H1 (cell line): Measurements from ENCODE around the gene SPDYE5. TPM values are rescaled to one million over a fixed set of nuclear protein-coding genes. Genes with fewer than 3 reads are reported as not detected.
"Not testable (repeated sequence)": the region's sequence is repeated elsewhere in the genome, so short reads cannot be mapped to it uniquely, and the experiment has no call there.

ENCODE experiments used
- CTCF ChIA-PET: fragments of 300-600 bp; sonication (Branson Sonifier 250); formaldehyde crosslinking; loops from one replicate; lab custom pipeline; 2021; ENCODE audit not compliant: partially characterized antibody; lab: Charles Lee
- POLR2A ChIA-PET: fragments of 300-600 bp; sonication (Branson Sonifier 250); formaldehyde crosslinking; loops from one replicate; lab custom pipeline; 2021; ENCODE audit warnings: inconsistent platforms; ENCODE audit not compliant: partially characterized antibody; lab: Charles Lee
- DNase-seq, 2 experiments: peaks; one replicate each; pipeline versions ENCODE4 v3.0.0 to v3.0.0-alpha.2; 2010 to 2022; ENCODE audit warnings: low spot score in 2 of 2, low read depth in 1 of 2, mixed read lengths in 1 of 2
- FAIRE-seq: peaks from 2 replicates; lab custom pipeline; 2011; peaks lifted over from hg19 to GRCh38; lab: Jason Lieb, UNC
- H2AFZ ChIP-seq: 2 replicates; pipeline ENCODE4 v1.8.1; 2012; ENCODE audit warnings: low read length, inconsistent platforms
- H2AK5ac ChIP-seq: 2 replicates; pipeline ENCODE4 v1.6.1; 2013; ENCODE audit warnings: low read depth, low read length
- H2BK120ac ChIP-seq: replicated peaks from 2 replicates; pipeline ENCODE3; 2013; ENCODE audit warnings: low read depth, low read length, inconsistent platforms
- H2BK12ac ChIP-seq: 2 replicates; pipeline ENCODE4 v1.6.1; 2013; ENCODE audit warnings: low read depth, low read length
- H2BK15ac ChIP-seq: 2 replicates; pipeline ENCODE4 v1.6.1; 2013; ENCODE audit warnings: low read length
- H2BK20ac ChIP-seq: 2 replicates; pipeline ENCODE4 v1.6.1; 2013; ENCODE audit warnings: low read length
- H2BK5ac ChIP-seq: 2 replicates; pipeline ENCODE4 v1.6.1; 2013; ENCODE audit warnings: low read depth, low read length
- H3K14ac ChIP-seq: 2 replicates; pipeline ENCODE4 v1.6.1; 2013; ENCODE audit warnings: inconsistent platforms; ENCODE audit not compliant: insufficient read length
- H3K18ac ChIP-seq: 2 replicates; pipeline ENCODE4 v1.6.1; 2013; ENCODE audit warnings: low read length; ENCODE audit errors: extremely low read depth
- H3K23ac ChIP-seq: 2 replicates; pipeline ENCODE4 v1.6.1; 2013; ENCODE audit warnings: inconsistent platforms; ENCODE audit not compliant: insufficient read length
- H3K23me2 ChIP-seq: 2 replicates; pipeline ENCODE4 v1.6.1; 2013; ENCODE audit warnings: low read depth, low read length
- H3K27ac ChIP-seq: 2 replicates; pipeline ENCODE4 v1.6.1; 2011; ENCODE audit warnings: low read depth, low read length, inconsistent platforms
- H3K27me3 ChIP-seq, 4 experiments: replicated peaks in 1 of 4; 1 replicate in 1 of 4; 2 replicates in 3 of 4; pipeline versions ENCODE4 v1.6.1 to v1.8.1; 2011 to 2013; ENCODE audit warnings: low read length in 3 of 4, mild to moderate bottlenecking in 3 of 4, inconsistent platforms in 2 of 4, mixed read lengths in 2 of 4, moderate library complexity in 1 of 4; ENCODE audit not compliant: control insufficient read depth in 3 of 4, insufficient read depth in 3 of 4; ENCODE audit errors: extremely low read depth in 1 of 4
- H3K36me3 ChIP-seq, 4 experiments: 2 replicates each; pipeline versions ENCODE4 v1.6.1 to v1.8.1; 2011 to 2013; ENCODE audit warnings: mild to moderate bottlenecking in 4 of 4, low read length in 3 of 4, moderate library complexity in 2 of 4, control low read depth in 1 of 4, inconsistent platforms in 1 of 4; ENCODE audit not compliant: insufficient read depth in 4 of 4, control insufficient read depth in 2 of 4
- H3K4ac ChIP-seq: replicated peaks from 2 replicates; pipeline ENCODE3; 2013; ENCODE audit warnings: low read length, low read depth, mixed read lengths, inconsistent platforms; ENCODE audit not compliant: insufficient read length
- H3K4me1 ChIP-seq, 4 experiments: replicated peaks in 1 of 4; 1 replicate in 1 of 4; 2 replicates in 3 of 4; pipeline versions ENCODE4 v1.6.1 to v1.8.1; 2011 to 2013; ENCODE audit warnings: low read length in 3 of 4, inconsistent platforms in 2 of 4, mixed read lengths in 1 of 4; ENCODE audit not compliant: insufficient read depth in 4 of 4, control insufficient read depth in 3 of 4
- H3K4me2 ChIP-seq, 2 experiments: 2 replicates each; pipeline versions ENCODE4 v1.6.1 to v1.8.1; 2011 to 2013; ENCODE audit warnings: low read depth in 2 of 2, low read length in 2 of 2, control low read depth in 1 of 2, inconsistent platforms in 1 of 2, mild to moderate bottlenecking in 1 of 2; ENCODE audit not compliant: insufficient read depth in 1 of 2
- H3K4me3 ChIP-seq, 4 experiments: fragments of 200-600, 300-600 bp in 1 of 4; sonication (generic), shearing (Covaris generic), sonication (Bioruptor Twin) in 1 of 4; 2 replicates each; pipeline versions ENCODE4 v1.5.1 to v1.8.1; 2011 to 2016; ENCODE audit warnings: low read length in 4 of 4, low read depth in 3 of 4, control low read depth in 2 of 4, inconsistent platforms in 2 of 4, mild to moderate bottlenecking in 2 of 4, mixed read lengths in 1 of 4, moderate library complexity in 1 of 4; ENCODE audit not compliant: insufficient read depth in 2 of 4; ENCODE audit errors: extremely low read depth in 1 of 4
- H3K56ac ChIP-seq: replicated peaks from 2 replicates; pipeline ENCODE3; 2013; ENCODE audit warnings: low read depth, mild to moderate bottlenecking, mixed read lengths, low read length, inconsistent platforms; ENCODE audit not compliant: insufficient read length
- H3K79me1 ChIP-seq: 2 replicates; pipeline ENCODE4 v1.6.1; 2013; ENCODE audit warnings: low read depth, low read length, control low read depth
- H3K79me2 ChIP-seq, 2 experiments: 2 replicates each; pipeline versions ENCODE4 v1.6.1 to v1.8.1; 2012 to 2013; ENCODE audit warnings: low read length in 2 of 2, mild to moderate bottlenecking in 2 of 2, inconsistent platforms in 1 of 2; ENCODE audit not compliant: insufficient read depth in 2 of 2, control insufficient read depth in 1 of 2
- H3K9ac ChIP-seq, 4 experiments: replicated peaks in 1 of 4; 1 replicate in 1 of 4; 2 replicates in 3 of 4; pipeline versions ENCODE4 v1.6.1 to v1.8.1; 2011 to 2013; ENCODE audit warnings: low read depth in 3 of 4, low read length in 3 of 4, control low read depth in 2 of 4, mild to moderate bottlenecking in 2 of 4, moderate library complexity in 2 of 4, inconsistent platforms in 1 of 4; ENCODE audit errors: extremely low read depth in 1 of 4
- H3K9me3 ChIP-seq, 2 experiments: 2 replicates each; pipeline versions ENCODE4 v1.6.1 to v1.8.1; 2012 to 2013; ENCODE audit warnings: mild to moderate bottlenecking in 2 of 2, moderate library complexity in 2 of 2, control low read depth in 1 of 2, inconsistent platforms in 1 of 2, low read depth in 1 of 2, low read length in 1 of 2, mixed read lengths in 1 of 2; ENCODE audit not compliant: insufficient read depth in 2 of 2
- H4K20me1 ChIP-seq, 2 experiments: replicated peaks in 1 of 2; 2 replicates each; pipeline versions ENCODE3 to v1.8.1; 2011 to 2013; ENCODE audit warnings: inconsistent platforms in 2 of 2, low read length in 2 of 2, mild to moderate bottlenecking in 1 of 2; ENCODE audit not compliant: insufficient read depth in 2 of 2, control insufficient read depth in 1 of 2
- H4K5ac ChIP-seq: 2 replicates; pipeline ENCODE4 v1.6.1; 2013; ENCODE audit warnings: low read length, low read depth, mixed read lengths, inconsistent platforms; ENCODE audit not compliant: insufficient read length
- H4K8ac ChIP-seq: 2 replicates; pipeline ENCODE4 v1.8.0; 2013; ENCODE audit warnings: mild to moderate bottlenecking, moderate library complexity, low read length, inconsistent platforms; ENCODE audit not compliant: insufficient read depth; ENCODE audit errors: extremely low read depth
- H4K91ac ChIP-seq: replicated peaks from 2 replicates; pipeline ENCODE3; 2013; ENCODE audit warnings: low read length, mixed read lengths, inconsistent platforms; ENCODE audit not compliant: insufficient read length
- polyA plus RNA-seq, 7 experiments: library from polyadenylated mRNA; depleted of rRNA in 3 of 7; stranded (reverse) in 5 of 7; unstranded in 2 of 7; fragments of >200 nt in 5 of 7; fragments of 200-250 nt in 2 of 7; gene quantifications; 1 replicate in 5 of 7; 2 replicates in 1 of 7; 4 replicates in 1 of 7; pipeline versions ENCODE4 v1.2.1 to v1.2.3, GENCODE V29; 2011 to 2013; ENCODE audit warnings: missing spikeins in 2 of 7, mixed read lengths in 2 of 7
- total RNA-seq: library from RNA; stranded (reverse); fragmentation: NEBNext Ultra II Directional; extraction: Animal tissue kit (Norgen Biotek cat#: 25700); gene quantifications from 2 replicates; pipeline ENCODE4 v1.2.1, GENCODE V29; 2021

The SPDYE5 gene
- total and polyA plus RNA-seq, 2 of the 8 experiments (the other 6 are each of a cell fraction or from before 2014, with no cell fraction given): not detected

DNA sequence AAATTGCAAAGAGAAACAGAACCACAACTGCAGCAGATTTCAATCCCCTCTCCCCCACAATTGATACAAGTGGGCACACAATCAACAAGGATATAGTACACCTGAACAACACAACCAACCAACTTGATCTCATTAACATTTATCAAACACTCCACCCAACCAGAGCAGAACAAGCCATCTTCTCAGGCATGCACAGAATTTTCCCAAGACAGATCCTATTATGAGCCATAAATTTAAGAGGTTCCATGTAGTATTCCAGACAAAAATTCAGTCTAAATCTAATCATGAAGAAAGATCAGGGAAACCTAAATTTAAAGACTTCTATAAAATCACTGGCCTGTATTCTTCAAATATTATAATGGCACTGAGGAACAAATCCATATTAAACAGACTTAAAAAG is 29.6 kb downstream of the SPDYE5 start:
- CTCF ChIA-PET, H3K56ac ChIP-seq, H3K14ac ChIP-seq, H3K23me2 ChIP-seq, H3K18ac ChIP-seq, H2BK12ac ChIP-seq, H4K8ac ChIP-seq, H4K91ac ChIP-seq, H3K4me2 ChIP-seq, H3K27ac ChIP-seq, H3K4me1 ChIP-seq, H3K9ac ChIP-seq, H2BK15ac ChIP-seq, H4K20me1 ChIP-seq, H3K4ac ChIP-seq, H3K79me1 ChIP-seq, FAIRE-seq, H2AK5ac ChIP-seq, H4K5ac ChIP-seq, H2BK120ac ChIP-seq, H3K23ac ChIP-seq, H3K27me3 ChIP-seq, POLR2A ChIA-PET, DNase-seq, H3K9me3 ChIP-seq, H3K4me3 ChIP-seq, H2BK5ac ChIP-seq, H2AFZ ChIP-seq, H2BK20ac ChIP-seq: not testable (repeated sequence)
- Histone ChIP-seq H3K79me2 (peaks cover 0 to 14% of the 10 kb centered on the region in 2 experiments; a peak in 2 of 4 replicates), H3K36me3 (peaks cover 0 to 38% (median 16%) of the 10 kb centered on the region in 4 experiments; a peak in 7 of 8 replicates)
